ENCODE data around the gene ADD1.

Gene ADD1

DNA sequence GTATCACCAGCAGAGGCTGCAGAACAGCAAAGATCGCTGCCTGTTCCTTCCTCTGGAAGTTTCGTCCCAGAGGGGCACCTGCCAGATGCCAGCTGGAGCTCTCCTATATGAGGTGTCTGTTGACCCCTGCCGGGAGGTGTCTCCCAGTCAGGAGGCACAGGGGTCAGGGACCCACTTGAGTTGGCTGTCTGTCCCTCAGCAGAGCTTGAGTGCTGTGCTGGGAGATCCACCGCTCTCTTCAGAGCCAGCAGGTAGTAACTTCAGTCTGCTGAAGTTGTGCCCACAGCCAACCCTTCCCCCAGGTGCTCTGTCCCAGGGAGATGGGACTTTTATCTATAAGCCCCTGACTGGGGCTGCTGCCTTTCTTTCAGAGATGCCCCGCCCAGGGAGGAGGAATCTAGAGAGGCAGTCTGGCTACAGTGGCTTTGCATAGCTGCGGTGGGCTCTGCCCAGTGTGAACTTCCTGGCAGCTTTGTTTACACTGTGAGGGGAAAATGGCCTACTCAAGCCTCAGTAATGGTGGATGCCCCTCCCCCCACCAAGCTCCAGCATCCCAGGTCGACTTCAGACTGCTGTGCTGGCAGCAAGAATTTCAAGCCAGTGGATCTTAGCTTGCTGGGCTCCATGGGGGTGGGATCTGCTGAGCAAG is 78.9 kb downstream of the ADD1 start:
- DNase-seq (ENCODE audit: low spot score) = peak; percentile 68

DNA sequence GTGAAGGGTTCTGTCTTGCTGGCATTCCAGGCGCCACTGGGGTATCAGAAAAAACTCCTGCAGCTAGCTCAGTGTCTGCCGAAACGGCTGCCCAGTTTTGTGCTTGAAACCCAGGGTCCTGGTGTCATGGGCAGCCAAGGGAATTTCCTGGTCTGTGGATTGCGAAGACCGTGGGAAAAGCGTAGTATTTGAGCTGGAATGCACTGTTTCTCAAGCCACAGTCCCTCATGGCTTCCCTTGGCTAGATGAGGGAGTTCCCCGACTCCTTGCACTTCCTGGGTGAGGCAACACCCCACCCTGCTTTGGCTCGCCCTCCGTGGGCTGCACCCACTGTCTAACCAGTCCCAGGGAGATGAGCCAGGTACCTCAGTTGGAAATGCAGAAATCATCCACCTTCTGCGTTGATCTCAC is 79.5 kb downstream of the ADD1 start:
- DNase-seq (ENCODE audit: low spot score) = no peak

DNA sequence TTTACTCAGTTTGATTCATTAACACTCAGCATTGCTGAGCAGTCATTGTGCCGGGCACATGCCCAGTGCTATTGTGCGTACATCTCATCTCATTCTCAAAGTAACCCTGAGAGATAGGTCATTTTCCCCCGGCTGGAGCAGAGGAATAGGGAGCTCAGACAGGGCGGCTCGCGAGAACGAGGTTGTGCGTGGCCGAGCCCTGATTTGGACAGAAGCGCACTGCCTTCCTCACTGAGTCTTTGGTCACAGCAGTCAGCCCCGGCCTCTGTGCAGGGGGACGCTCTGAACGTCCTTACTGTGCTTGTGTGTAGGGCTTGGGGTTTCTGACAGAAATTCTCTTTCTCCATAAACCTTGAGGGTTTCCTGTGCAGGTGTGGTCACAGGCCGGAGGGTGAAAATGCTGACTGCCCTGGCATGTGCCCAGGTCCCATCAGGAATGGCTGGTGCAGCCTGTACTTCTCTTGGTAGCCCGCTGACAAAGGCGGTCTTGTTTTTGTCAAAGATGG is 80.1 kb downstream of the ADD1 start:
- DNase-seq (ENCODE audit: low spot score) = no peak

DNA sequence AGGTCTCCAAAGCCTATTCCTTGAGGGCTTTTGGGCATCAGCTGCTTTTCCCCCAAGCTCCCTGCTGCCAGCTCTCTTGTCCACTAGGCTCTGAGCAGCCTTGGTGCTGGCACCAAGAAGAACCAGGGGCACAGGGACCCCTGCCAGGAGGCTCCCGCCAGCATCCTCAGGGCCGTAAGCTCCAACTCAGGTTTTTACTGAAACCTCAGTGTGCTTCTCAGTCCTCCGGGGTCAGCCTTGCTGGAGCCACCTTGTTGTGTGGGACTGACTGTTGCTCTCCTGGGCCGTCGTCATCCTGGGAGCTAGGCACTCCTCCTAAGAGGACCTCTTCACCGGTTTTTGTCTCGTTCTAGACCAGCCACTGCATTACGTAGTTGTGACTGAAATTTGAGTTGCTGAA is 80.6 kb downstream of the ADD1 start:
- DNase-seq (ENCODE audit: low spot score) = no peak

DNA sequence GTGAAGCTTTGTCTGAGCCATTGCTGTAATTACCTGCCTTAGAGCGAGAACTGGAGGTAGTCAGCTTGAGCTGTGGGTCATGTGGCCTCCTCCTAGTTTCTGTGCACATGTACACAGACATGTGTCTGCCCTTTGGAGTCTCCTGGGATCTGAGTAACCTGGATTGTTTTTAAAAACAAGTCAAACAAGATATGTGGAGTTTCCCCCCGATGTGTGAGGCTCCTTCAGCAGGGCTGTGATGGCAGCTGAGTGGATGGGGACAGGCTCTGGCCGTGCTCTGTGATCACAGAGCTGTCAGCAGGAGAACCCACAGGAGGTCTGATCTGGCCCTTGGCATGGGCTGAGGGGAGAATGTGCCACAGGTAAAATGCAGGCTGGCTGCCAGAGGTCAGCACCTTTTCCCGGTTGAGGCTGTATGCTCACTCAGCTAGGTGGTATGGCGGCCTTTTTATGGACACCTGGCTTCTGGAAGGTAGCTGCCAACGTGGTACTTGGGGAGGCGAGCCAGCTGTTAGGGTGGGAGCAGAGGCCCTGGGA is 81.2 kb downstream of the ADD1 start:
- no peak for DNase-seq (ENCODE audit: low spot score)

DNA sequence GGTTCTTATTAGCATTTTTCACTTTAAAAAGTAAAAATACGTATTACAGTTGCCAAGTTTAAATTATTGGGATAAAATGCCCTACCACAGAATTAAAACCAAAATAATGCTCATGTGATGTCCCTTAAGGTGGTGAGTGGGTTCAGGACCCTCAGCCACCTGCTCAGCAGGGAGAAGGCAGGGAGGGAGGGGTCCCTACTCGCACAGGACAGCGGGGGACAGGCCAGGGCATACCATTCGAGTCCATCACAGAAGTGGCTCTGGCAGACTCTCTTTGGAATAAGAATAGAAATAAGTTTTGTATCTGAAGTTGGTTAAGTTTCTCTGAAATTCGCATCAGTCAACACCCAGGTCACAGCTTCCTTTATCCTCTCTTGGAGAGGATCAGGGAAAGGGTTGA is 81.9 kb downstream of the ADD1 start:
- no peak for DNase-seq (ENCODE audit: low spot score)

DNA sequence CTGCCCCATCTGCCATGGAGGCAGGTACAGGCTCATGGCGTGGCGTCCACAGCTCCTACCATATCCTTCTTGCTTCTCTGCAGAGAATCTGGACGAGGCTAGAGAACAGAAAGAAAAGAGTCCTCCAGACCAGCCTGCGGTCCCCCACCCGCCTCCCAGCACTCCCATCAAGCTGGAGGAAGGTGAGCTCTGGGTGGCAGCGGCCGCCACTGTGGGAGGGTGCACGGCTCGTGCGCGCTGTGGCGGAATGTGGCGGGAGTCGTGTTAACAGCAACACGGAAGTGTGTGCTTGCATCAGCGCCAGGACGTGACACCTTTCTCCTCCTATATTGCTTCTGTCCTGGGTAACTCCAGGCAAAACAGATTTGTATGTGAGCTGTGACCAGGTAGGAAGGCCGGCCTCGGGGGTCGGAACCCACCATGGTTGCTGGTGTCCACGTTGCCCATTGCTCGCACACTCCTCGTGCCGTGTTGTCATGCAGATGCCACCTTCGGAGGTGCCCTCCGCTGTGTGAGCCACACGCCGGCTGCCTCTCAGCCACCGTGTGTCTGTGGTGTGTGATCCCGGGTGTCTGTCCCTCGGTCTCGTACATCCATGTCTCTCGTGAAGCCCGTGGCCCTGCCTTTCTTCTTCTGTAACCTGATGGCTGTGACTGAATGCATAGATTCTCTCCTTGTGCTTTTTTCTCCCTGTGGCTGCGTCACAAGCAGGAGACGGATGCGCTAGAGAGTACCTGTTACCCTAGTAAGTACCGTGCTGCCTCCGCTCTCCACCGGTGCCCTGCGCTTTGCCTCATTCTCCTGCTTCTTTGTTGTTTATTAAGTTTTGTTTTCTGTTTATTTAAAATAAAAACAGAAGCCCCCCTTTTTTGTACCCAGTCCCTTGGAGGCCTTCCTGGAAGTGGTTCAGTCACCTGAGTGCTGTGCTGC is 82.6 kb downstream of the ADD1 start:
- no peak for DNase-seq (ENCODE audit: low spot score)

DNA sequence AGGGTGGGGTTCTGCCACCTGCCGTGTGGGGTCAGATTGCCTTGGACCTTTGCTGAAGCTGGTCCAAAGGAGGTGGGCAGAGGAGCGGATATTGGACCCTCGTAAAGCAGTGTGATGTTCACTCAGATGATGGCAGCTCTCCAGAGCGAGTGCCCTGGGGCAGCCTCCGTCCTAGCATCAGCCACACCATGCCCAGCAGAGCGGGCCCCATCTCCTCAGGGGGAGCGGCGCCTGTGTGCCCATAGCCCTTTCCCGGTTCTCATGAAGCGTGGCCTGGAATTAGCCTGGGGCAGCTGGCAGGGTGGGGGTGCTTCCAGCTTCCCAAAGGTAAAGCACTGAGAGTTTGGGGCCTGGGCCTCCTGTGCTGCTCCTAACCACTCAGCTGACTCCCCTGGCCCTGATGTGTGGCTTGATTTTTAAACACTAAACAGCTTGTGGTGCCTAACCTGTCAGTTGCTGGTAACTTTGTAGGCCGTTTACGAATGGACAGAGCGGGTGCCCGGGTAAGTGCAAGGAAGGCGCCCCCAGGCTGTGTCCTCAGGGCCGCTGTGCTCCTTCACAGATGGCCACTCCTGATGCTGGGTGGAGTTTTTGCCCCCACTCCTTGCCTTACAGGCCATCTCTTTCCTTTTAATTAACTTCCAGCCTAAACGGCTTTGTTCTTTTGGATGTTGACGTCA is 83.5 kb downstream of the ADD1 start:
- no peak for DNase-seq (ENCODE audit: low spot score)

DNA sequence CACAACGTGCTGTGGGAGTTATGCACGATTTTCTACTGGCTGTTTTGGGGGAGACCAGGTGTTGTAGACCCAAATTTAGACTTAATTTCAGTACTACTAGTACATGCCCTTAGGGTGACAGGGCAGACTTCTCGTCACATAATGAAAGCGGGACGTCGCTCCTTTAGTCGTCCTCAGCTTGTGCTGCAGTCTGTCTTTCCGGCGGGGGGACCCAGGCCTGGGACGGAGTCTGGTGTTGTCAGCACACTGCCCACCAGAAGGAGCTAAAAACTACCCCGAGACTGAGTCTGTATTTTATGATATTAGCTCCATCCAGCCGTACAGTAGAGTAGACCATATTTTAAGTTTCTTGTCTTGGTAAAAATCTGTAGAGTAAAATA is 84.0 kb downstream of the ADD1 start:
- no peak for DNase-seq (ENCODE audit: low spot score)

DNA sequence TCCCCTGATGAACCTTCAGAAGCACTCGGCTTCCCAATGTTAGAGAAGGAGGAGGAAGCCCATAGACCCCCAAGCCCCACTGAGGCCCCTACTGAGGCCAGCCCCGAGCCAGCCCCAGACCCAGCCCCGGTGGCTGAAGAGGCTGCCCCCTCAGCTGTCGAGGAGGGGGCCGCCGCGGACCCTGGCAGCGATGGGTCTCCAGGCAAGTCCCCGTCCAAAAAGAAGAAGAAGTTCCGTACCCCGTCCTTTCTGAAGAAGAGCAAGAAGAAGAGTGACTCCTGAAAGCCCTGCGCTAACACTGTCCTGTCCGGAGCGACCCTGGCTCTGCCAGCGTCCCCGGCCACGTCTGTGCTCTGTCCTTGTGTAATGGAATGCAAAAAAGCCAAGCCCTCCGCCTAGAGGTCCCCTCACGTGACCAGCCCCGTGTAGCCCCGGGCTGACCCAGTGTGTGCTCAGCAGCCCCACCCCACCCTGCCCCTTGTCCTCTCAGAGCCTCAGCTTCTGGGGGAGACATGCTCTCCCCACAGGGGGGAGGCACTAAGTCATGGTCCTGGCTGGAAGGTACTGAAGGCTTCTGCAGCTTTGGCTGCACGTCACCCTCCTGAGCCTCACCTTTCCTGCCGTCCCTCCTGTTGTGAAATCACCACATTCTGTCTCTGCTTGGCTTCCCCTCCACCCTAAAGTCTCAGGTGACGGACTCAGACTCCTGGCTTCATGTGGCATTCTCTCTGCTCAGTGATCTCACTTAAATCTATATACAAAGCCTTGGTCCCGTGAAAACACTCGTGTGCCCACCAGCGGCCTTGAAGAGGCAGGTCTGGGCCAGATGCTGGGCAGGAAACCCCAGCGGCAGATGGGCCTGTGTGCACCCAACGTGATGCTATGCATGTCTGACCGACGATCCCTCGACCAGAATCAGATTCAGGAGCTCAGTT is 84.9 kb downstream of the ADD1 start:
- DNase-seq (ENCODE audit: low spot score) = no peak

DNA sequence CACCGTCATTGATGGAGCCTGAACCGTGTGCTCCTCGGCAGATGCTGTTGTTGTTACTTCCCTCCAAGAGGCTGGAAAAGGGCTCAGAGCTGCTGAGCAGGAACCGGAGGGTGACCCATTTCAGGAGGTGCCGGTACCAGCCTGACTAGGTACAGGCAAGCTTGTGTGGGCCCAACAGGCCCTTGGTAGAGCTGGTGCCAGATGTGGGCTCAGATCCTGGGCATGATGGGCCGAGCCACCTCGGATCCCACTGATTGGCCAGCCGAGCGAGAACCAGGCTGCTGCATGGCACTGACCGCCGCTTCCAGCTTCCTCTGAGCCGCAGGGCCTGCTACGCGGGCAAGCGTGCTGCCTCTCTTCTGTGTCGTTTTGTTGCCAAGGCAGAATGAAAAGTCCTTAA is 85.8 kb downstream of the ADD1 start:
- DNase-seq (ENCODE audit: low spot score) = no peak

DNA sequence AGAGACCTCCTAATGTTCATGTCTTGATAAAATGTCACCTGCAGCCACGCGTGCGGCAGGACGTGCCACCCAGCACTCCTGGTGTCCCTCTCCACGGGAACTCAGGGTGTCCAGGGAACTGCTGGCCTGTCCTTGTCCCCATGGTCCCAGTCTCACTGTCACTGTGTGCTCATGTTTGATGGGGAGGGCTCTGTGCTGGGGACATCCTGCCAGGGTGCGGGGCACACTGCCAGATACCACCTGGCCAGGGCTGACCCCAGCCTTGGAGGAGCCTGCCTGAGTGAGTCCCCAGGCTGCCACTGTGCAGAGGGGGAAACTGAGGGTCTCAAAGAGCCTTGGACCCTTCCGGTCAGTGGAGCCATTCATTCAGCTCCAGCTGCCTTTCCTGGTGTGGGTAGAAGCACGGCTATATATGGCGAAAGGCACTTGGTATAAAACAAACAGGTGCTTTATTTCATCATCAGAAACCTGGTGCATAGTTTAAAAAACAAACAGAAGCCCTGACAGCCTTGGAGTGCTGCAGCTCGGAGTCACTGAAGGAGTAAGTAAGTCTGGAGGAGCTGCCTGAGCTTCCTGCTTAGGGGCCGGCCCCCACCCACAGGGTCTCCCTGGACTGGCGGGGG is 86.6 kb downstream of the ADD1 start:
- DNase-seq (ENCODE audit: low spot score) = no peak

DNA sequence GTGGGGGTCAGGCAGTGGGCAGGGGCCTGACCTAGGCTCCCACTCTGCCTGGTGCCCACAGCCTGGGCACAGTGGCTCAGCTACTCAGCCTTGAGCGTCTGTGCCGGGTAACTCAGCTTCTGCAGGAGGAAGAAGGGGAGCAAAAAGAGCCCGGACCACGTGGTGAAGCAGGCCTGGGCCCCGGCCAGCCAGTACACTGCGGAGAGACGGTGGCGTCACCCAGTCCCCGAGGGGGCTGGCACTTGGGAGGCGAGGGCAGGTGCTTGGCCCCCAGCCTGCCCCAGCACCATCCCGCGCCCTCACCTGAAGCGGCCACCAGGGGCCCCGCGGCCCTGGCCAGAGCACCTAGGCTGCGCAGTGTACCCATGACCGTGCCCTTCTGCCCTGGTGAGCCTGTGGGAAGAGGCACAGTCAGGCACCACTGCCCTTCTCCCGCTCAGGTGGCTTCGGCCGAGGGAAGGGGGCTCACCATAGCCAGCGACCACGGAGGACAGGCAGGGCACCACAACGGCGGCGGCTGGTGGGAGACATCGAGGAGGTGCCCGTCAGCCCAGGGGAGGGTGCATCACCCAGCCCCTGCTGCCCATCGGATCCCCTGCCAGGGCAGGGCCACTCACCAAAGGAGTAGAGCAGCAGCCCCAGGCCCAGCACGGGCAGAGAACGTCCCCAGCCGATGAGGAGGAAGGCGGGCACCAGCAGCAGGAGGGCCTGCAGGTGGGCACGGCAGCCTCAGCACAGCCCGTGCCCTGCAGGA is 87.3 kb downstream of the ADD1 start:
- DNase-seq (ENCODE audit: low spot score) = no peak

DNA sequence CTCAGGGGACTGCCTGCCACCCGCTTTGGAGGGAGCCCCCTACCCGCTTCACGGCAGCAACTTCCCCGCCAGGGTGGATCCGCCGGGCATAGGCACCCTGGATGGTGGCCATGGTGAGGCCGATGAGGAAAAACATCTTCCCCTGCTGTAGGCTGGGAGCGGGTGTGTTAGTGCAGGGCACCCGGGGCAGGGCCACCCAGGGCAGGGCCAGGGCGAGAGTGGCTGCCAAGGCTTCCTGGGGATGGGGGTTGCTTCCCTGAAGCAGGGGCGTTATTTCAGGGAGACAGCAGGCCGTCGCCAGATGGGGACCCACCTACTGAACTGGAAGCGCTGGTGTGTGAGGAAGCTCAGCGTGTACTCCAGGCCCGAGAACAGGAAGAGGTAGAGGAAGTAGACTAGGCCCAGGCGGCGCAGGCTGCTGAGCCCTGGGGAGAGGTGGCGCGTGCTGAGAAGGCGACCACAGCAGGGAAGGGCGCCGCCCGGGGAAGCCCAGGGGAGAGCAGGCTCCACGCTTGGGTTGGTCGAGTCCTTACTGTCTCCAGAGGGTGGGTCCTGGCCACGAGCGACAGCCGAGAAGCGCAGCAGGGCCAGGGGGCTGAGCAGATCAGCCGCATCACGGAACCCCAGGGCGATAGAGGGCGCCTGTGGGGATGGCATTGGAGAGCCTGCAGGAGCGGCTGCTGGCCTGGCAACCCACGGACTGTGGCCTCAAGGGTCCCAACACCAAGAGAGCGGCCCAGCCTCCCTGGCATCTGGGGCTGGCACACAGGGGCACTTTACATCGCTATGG is 88.1 kb downstream of the ADD1 start:
- no peak for DNase-seq (ENCODE audit: low spot score)

DNA sequence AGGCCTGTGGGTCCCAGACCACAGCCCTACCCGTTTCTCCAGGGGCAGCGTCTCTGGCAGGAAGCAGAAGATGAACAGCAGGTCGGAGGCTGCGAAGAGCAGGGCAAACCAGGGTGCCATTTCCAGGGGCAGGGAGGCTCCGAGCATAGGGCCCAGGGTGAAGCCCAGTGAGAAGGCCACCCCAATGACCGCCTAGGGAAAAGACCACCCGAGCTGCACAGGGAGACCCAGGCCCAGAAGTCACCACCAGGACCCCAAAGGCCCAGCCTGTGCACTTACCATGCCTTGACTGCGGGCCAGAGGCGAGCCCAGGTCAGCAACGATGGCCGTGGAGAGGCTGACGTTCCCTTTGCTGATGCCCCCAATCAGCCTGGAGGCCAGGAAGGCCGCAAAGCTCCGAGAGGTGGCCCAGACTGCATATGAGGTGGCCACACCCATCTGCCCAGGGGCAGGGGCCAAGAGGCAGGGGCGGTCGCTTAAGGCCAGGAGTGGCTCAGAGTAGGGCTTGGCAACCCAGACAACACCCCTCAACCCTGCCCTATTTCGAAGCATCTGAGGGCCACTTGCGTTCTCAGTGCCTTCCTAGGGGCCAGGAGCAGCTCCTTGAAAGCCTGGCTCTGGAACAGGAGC is 88.8 kb downstream of the ADD1 start:
- no peak for DNase-seq (ENCODE audit: low spot score)

DNA sequence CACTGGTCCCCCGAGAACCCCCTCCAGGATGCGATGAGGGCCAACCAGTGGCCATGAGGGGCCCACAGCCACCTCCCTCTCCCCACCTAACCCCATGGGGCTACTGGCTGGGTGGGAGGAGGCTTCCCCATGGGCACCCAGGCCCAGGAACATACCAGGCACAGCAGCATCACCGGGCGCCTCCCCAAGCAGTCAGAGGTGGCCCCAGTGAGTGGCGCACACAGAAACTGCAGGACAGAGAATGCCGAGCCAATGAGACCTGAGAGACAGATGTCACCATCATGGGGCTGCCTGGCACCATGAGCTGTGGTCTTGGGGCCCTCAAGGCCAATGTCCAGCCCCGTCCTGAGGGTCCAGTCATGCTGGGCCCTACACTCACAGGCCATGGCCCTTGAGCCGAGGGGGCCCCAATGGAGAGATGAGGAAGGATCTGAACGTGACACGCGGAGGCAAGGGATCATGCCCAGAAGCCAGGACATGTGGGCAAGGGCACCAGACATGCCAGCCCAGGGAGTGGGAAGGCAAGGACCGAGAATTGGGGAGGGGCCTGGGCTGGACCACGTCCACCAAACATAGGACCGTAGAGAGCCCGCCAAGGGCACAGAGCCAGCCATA is 89.4 kb downstream of the ADD1 start:
- no peak for DNase-seq (ENCODE audit: low spot score)

DNA sequence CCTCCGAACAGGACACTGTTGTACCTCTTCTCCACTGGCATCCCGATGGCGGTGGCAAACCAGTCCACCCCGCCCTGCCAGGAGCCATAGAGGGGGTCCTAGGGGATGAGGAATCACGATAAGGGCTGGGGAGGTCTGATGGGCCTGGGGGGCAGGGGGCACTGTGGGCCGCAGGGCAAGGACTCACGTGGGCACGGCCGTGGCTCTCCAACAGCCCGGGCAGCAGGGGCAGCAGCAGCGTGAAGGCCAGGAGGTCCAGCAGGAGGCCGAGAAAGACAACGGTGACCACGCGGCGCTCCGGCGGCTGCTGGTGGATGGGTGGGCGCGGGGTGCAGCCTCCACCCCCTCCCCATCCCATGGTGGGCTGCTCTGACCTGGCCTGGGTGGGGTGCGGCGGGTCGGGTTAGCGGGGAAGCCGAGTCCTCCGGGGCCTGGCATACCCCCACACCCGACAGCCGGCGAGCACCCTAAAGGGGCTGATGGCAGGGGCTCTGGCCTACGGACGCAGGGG is 90.0 kb downstream of the ADD1 start:
- no peak for DNase-seq (ENCODE audit: low spot score)

Measured in SW480 (cell line).